Pancreas (tissue), 10 donors: ENCODE data around the gene PARP14. TPM values are rescaled to one million over a fixed set of nuclear protein-coding genes. Genes with fewer than 3 reads are reported as not detected.

Experiments
- ATAC-seq, 4 donors: fragments of 200-7000 bp; cut with Tn5 transposase; one replicate each; pipeline versions ENCODE4 v1.8.0 to v1.9.1; 2020; ENCODE audit warnings: mild to moderate bottlenecking in 4 of 4, moderate library complexity in 4 of 4
- DNase-seq, 6 donors: peaks; one replicate each; pipeline ENCODE4 v3.0.0-alpha.2; 2020
- FAIRE-seq: peaks from 2 replicates; lab custom pipeline; 2012; peaks lifted over from hg19 to GRCh38; lab: Jason Lieb, UNC
- H3K27ac ChIP-seq, 4 donors: fragments of 200-600 bp; sonication (generic); 1 replicate in 3 of 4; 2 replicates in 1 of 4; pipeline versions ENCODE4 v1.5.0 to v1.8.0; 2020
- H3K27me3 ChIP-seq, 4 donors: fragments of 200-600 bp; one replicate each; pipeline ENCODE4 v1.8.0; 2021
- H3K36me3 ChIP-seq, 3 donors: fragments of 200-600 bp; sonication (generic) in 1 of 3; one replicate each; pipeline versions ENCODE4 v1.5.0 to v1.8.0; 2020 to 2021
- H3K4me1 ChIP-seq, 3 donors: fragments of 200-600 bp; one replicate each; pipeline ENCODE4 v1.8.0; 2021
- H3K4me3 ChIP-seq, 4 donors: fragments of 200-600 bp; sonication (generic) in 2 of 4; one replicate each; pipeline versions ENCODE4 v1.5.0 to v1.8.0; 2020 to 2021
- H3K9me3 ChIP-seq, 4 donors: fragments of 200-600 bp; one replicate each; pipeline ENCODE4 v1.8.0; 2021
- WGBS, 2 donors: extraction: QIAGEN DNeasy Blood & Tissue Kit; methylation state at CpG; one replicate each; pipeline ENCODE4 v1.1.7; 2013; 5-methylcytosine and 5-hydroxymethylcytosine counted together
- intact Hi-C, 3 donors: fragments of 100-400 bp; cut with DNase I; formaldehyde crosslinking; loops; one replicate each; pipeline versions ENCODE4 v1.11.1 to v1.14.2; 2022
- polyA plus RNA-seq, 2 donors: library from polyadenylated mRNA; stranded (reverse); fragments of 200-250 nt; gene quantifications; one replicate each; pipeline ENCODE4 v1.2.3, GENCODE V29; 2013
- total RNA-seq, 6 donors: library from RNA; stranded (reverse); fragmentation: NEBNext Ultra II Directional in 4 of 6; extraction: Animal tissue kit (Norgen Biotek cat#: 25700) in 4 of 6; gene quantifications; one replicate each; pipeline versions ENCODE4 v1.2.1 to v1.2.4, GENCODE V29; 2021 to 2023
- TF ChIP-seq, protein P1 (sequence below), 4 donors: fragments of 200-600 bp; sonication (generic) in 3 of 4; IDR thresholded peaks; one replicate each; pipeline versions ENCODE4 v1.5.0 to v1.8.0; 2021; ENCODE audit warnings: antibody characterized with exemption in 4 of 4
- donor health status: healthy with polysubstance abuse.
- donor health status: DM: no; HTN: no; CAD: no; lungs with moderate emphysema.
- donor health status: DM: no; HTN: no; CAD: no.
- donor health status: control.
- donor health status: control.
- donor health status: Bipolar disorder and iron deficiency.
- donor health status: DM: yes; HTN: yes; CAD: no.
- donor health status: DM: no; HTN: no; CAD: no.
- donor health status: DM: no; HTN: no; CAD: no.
- donor health status: DM: yes; HTN: yes; CAD: no.

The PARP14 gene
- total and polyA plus RNA-seq, 8 donors, result 7.2 to 27.7 (median 11.7) TPM

DNA sequence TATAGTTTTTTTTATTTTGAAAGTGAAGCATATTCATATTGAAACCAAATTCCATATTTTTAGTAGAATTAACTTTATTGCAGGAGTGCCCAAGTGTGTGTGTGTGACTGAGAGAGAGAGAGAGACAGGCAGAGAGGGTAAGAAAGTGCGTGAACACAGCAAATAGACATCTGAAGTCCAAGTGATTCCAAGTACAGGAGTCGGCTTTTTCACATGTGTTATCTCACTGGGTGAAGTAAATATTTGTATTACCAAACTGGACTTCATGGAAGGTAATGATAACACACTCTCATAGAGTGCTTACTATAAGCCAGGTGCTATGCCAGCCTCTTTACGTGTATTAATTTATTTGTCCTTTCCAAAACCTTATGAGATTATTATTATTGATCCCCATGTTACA, 12.0 kb downstream of the PARP14 start:
- peak overlapping the region in 2 of 4 donors; percentile 24 to 50 for H3K27ac ChIP-seq

DNA sequence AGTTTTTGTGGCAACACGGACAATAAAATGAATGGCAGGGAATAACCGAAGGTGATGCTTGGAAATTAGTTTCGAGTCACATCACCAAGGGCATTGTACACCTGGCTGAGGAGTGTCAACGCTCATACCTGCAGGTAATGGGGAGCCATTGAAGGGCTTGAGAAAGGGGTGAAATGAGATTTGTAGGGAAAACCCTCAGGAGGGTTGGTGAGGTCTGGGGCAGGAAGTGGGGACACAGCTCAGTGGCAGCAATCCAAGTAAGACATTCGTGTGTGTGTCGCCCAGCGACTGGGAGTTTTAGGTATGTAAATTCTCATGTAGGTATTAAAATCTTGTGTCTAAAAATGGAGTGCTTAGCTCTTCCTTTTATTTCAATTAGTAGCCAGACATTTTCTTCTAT, 14.3 kb downstream of the PARP14 start:
- ATAC-seq, result no peak
- TF ChIP-seq, protein P1, sequence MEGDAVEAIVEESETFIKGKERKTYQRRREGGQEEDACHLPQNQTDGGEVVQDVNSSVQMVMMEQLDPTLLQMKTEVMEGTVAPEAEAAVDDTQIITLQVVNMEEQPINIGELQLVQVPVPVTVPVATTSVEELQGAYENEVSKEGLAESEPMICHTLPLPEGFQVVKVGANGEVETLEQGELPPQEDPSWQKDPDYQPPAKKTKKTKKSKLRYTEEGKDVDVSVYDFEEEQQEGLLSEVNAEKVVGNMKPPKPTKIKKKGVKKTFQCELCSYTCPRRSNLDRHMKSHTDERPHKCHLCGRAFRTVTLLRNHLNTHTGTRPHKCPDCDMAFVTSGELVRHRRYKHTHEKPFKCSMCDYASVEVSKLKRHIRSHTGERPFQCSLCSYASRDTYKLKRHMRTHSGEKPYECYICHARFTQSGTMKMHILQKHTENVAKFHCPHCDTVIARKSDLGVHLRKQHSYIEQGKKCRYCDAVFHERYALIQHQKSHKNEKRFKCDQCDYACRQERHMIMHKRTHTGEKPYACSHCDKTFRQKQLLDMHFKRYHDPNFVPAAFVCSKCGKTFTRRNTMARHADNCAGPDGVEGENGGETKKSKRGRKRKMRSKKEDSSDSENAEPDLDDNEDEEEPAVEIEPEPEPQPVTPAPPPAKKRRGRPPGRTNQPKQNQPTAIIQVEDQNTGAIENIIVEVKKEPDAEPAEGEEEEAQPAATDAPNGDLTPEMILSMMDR (IDR thresholded peaks at IDR 0.05), result no peak

More for the DNA sequence above, 12.0 kb downstream of the PARP14 start:
- Histone ChIP-seq H3K4me3 (no peak overlapping the region), H3K27me3 (no peaks in the 10 kb centered on the region), H3K36me3 (peaks cover 0 to 15% (median 0%) of the 10 kb centered on the region in 3 donors), H3K9me3 (no peaks in the 10 kb centered on the region), H3K4me1 (peaks cover 4 to 21% (median 16%) of the 10 kb centered on the region in 3 donors)
- TF ChIP-seq, protein P1 (IDR thresholded peaks at IDR 0.05), result no peak
- intact Hi-C loops, result no loop called here
- 27% methylated on average over 3 of the region's 3 CpGs for WGBS, 2 donors
- DNase-seq (peak in 1 of 6 donors; percentile 23), FAIRE-seq (no peak), ATAC-seq (peak; percentile 79 to 91 (median 88))

DNA sequence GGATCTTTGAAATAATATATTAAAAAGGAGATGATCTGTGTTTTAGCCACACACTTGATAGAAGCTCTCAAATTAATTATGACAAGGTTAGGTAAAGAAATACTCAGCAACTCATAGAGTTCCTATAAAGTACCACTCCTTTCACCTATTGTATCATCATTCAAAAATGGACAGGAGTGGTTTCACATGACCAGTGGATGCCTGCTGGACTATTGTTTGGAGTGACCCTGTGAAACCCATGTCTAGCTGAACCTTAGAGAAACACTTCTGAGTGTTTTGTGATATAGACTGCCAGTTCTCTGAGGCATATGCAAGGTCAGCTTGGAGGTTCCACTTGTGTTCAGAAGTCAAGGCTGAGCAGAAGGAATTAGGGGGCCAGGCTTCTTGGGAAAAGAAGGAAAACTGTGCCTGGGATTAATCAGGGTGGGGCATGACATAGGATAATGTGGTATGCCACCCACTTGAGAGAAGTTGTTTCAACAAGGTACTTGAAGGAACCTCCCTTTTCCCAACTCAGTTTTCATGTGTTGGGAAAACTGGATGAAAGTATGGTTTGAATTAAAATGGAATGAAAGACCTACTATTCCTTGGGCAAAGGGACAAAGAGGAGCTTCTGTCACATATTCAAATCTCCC, 15.4 kb downstream of the PARP14 start:
- intact Hi-C loops, result no loop called here
- Histone ChIP-seq H3K27ac (no peak overlapping the region), H3K27me3 (no peaks in the 10 kb centered on the region), H3K9me3 (no peaks in the 10 kb centered on the region), H3K4me3 (no peak overlapping the region), H3K4me1 (peaks cover 4 to 17% (median 16%) of the 10 kb centered on the region in 3 donors), H3K36me3 (peaks cover 0 to 26% (median 0%) of the 10 kb centered on the region in 3 donors)
- FAIRE-seq (no peak), ATAC-seq (no peak), DNase-seq (no peak)
- TF ChIP-seq, protein P1 (IDR thresholded peaks at IDR 0.05), result no peak

More for the DNA sequence above, 14.3 kb downstream of the PARP14 start:
- Histone ChIP-seq H3K36me3 (peaks cover 0 to 26% (median 0%) of the 10 kb centered on the region in 3 donors), H3K9me3 (no peaks in the 10 kb centered on the region), H3K4me1 (peaks cover 4 to 21% (median 16%) of the 10 kb centered on the region in 3 donors), H3K4me3 (no peak overlapping the region), H3K27ac (no peak overlapping the region), H3K27me3 (no peaks in the 10 kb centered on the region)
- DNase-seq (no peak), FAIRE-seq (no peak)
- intact Hi-C loops, result no loop called here
- WGBS, 2 donors, result 92 to 95% methylated on average over 7 of the region's 7 CpGs

DNA sequence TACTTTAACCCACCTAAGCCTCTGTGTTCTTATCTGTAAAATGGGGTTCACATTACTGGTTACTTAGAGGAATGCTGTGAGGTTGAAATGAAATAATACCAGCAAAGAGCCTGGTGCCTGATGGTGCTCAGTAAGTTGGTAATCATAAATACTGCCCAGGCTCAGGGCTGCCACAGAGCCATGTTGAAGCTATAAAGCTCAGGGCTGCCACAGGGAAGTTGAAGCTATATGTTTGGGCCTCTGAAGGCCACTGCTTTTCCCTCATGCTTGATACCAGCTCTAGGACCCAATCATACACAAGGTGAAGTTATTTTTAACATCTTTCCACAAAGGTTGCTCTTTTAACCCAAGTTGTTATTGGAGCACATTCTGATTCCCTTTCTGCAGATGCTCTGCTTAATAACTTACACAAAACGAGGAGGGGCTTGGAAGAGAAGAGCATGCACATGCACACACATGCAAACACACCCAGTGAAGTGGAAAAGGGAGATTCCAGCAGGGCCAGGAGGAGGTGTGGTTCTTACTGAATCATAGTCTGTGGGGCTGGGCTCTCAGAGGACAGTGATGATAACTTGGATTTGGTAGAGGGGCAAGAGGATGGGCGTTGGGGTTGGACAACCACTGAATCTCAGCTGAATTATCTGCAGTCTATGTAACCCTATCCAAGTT, 17.4 kb downstream of the PARP14 start:
- no peak for ATAC-seq
- 71 to 76% methylated on average over 2 of the region's 2 CpGs for WGBS, 2 donors

More for the DNA sequence above, 17.4 kb downstream of the PARP14 start:
- H3K36me3 ChIP-seq, result peaks cover 0 to 33% (median 0%) of the 10 kb centered on the region in 3 donors
- no peaks in the 10 kb centered on the region for H3K27me3 ChIP-seq
- no peak overlapping the region for H3K4me3 ChIP-seq
- FAIRE-seq, result no peak
- TF ChIP-seq, protein P1 (IDR thresholded peaks at IDR 0.05), result no peak
- intact Hi-C loops, result no loop called here
- DNase-seq, result no peak
- no peak overlapping the region for H3K27ac ChIP-seq
- H3K4me1 ChIP-seq, result peaks cover 0 to 4% (median 2%) of the 10 kb centered on the region in 3 donors
- no peaks in the 10 kb centered on the region for H3K9me3 ChIP-seq
